Neutrophil (primary cell): ENCODE results near the gene PLBD1.

Source experiments
- H3K27ac ChIP-seq: fragments of 200-600 bp; sonication (generic); 2 replicates; pipeline ENCODE4 v1.5.1; 2016; ENCODE audit warnings: mild to moderate bottlenecking, moderate library complexity
- H3K27me3 ChIP-seq: fragments of 200-600 bp; sonication (generic); 2 replicates; pipeline ENCODE4 v1.6.0; 2016; ENCODE audit warnings: mild to moderate bottlenecking
- H3K36me3 ChIP-seq: fragments of 200-600 bp; sonication (generic); 2 replicates; pipeline ENCODE4 v1.5.1; 2017
- H3K4me1 ChIP-seq, 2 experiments: fragments of 200-600 bp in 1 of 2; sonication (generic) in 1 of 2; 1 replicate in 1 of 2; 2 replicates in 1 of 2; pipeline versions ENCODE4 v1.5.1 to v1.6.1; 2013 to 2016; ENCODE audit warnings: low read depth in 1 of 2, low read length in 1 of 2, mild to moderate bottlenecking in 1 of 2, moderate library complexity in 1 of 2; ENCODE audit not compliant: control insufficient read depth in 1 of 2, insufficient read depth in 1 of 2
- H3K4me3 ChIP-seq, 2 experiments: fragments of 200-600 bp in 1 of 2; sonication (generic) in 1 of 2; 1 replicate in 1 of 2; 2 replicates in 1 of 2; pipeline ENCODE4 v1.5.1; 2013 to 2016; ENCODE audit warnings: low read depth in 1 of 2, low read length in 1 of 2, mild to moderate bottlenecking in 1 of 2, moderate library complexity in 1 of 2
- H3K9me3 ChIP-seq: fragments of 200-600 bp; sonication (generic); 2 replicates; pipeline ENCODE4 v1.5.1; 2016
- CTCF ChIP-seq: fragments of 200-600 bp; sonication (generic); IDR thresholded peaks from 2 replicates; pipeline ENCODE4 v1.5.1; 2016; ENCODE audit warnings: antibody characterized with exemption

PLBD1 gene

GRCh38 chr12:14473707-14474287, 93.9 kb downstream of the PLBD1 start:
- Histone ChIP-seq H3K9me3 (peaks cover 8% of the 10 kb centered on the region), H3K4me3 (no peak overlapping the region), H3K27ac (no peak overlapping the region), H3K36me3 (peaks cover 31% of the 10 kb centered on the region), H3K4me1 (no peaks in the 10 kb centered on the region), H3K27me3 (no peaks in the 10 kb centered on the region)
- TF ChIP-seq CTCF: no peak

GRCh38 chr12:14471497-14471896, 96.2 kb downstream of the PLBD1 start:
- Histone ChIP-seq H3K36me3 (peaks cover 31% of the 10 kb centered on the region), H3K9me3 (peaks cover 8% of the 10 kb centered on the region), H3K27ac (no peak overlapping the region), H3K4me1 (no peaks in the 10 kb centered on the region), H3K27me3 (no peaks in the 10 kb centered on the region), H3K4me3 (no peak overlapping the region)
- no peak for TF ChIP-seq CTCF

GRCh38 chr12:14460212-14460841, 107.4 kb downstream of the PLBD1 start:
- H3K36me3 ChIP-seq: peaks cover 62% of the 10 kb centered on the region
- H3K4me1 ChIP-seq: no peaks in the 10 kb centered on the region
- TF ChIP-seq CTCF: no peak
- no peak overlapping the region for H3K27ac ChIP-seq
- H3K9me3 ChIP-seq: no peaks in the 10 kb centered on the region
- H3K4me3 ChIP-seq: no peak overlapping the region
- H3K27me3 ChIP-seq: no peaks in the 10 kb centered on the region

- peak overlapping the region; percentile 63 for H3K27ac ChIP-seq
- H3K36me3 ChIP-seq: peaks cover 41% of the 10 kb centered on the region
- TF ChIP-seq CTCF: peak; percentile 24
- no peak overlapping the region for H3K4me3 ChIP-seq
- peaks cover 21 to 37% of the 10 kb centered on the region in 2 experiments for H3K4me1 ChIP-seq
- H3K27me3 ChIP-seq: no peaks in the 10 kb centered on the region
- no peaks in the 10 kb centered on the region for H3K9me3 ChIP-seq
These were observed 113.4 kb downstream of the PLBD1 start for GRCh38 chr12:14454098-14454907.
